ENCODE measurements around the gene CLDN10. TPM values are rescaled to one million over a fixed set of nuclear protein-coding genes. Genes with fewer than 3 reads are reported as not detected.

The CLDN10 gene
- total RNA-seq, 1 donor from 2014 or later: 13.6 TPM

- H3K27ac ChIP-seq (ENCODE audit: low read depth, low read length): no peak overlapping the region
- peaks cover 5 to 20% (median 13%) of the 10 kb centered on the region in 3 donors for H3K4me1 ChIP-seq (ENCODE audit: control insufficient read depth in 3 of 3, insufficient read depth in 3 of 3, low read length in 3 of 3)
- no peak overlapping the region for H3K4me3 ChIP-seq (ENCODE audit: low read length in 3 of 3)
- H3K9me3 ChIP-seq (ENCODE audit: control insufficient read depth in 3 of 3, low read length in 3 of 3): no peaks in the 10 kb centered on the region
- no peak overlapping the region for H3K9ac ChIP-seq (ENCODE audit: low read depth in 1 of 3, low read length in 3 of 3)
- H3K36me3 ChIP-seq (ENCODE audit: control insufficient read depth in 3 of 3, insufficient read depth in 3 of 3, low read length in 3 of 3): no peaks in the 10 kb centered on the region
- peaks cover 0 to 2% (median 0%) of the 10 kb centered on the region in 3 donors for H3K27me3 ChIP-seq (ENCODE audit: control insufficient read depth in 3 of 3, insufficient read depth in 3 of 3, low read length in 3 of 3)
Measured at GRCh38 chr13:95536632-95537241, 15.8 kb upstream of the CLDN10 start.

- peaks cover 0 to under 1% (median 0%) of the 10 kb centered on the region in 3 donors for H3K27me3 ChIP-seq (ENCODE audit: control insufficient read depth in 3 of 3, insufficient read depth in 3 of 3, low read length in 3 of 3)
- peak overlapping the region; percentile 14 for H3K27ac ChIP-seq (ENCODE audit: low read depth, low read length)
- H3K4me1 ChIP-seq (ENCODE audit: control insufficient read depth in 3 of 3, insufficient read depth in 3 of 3, low read length in 3 of 3): peaks cover 5 to 18% (median 13%) of the 10 kb centered on the region in 3 donors
- H3K4me3 ChIP-seq (ENCODE audit: low read length in 3 of 3): peak overlapping the region in 2 of 3 donors; percentile 1 to 31
- no peaks in the 10 kb centered on the region for H3K9me3 ChIP-seq (ENCODE audit: control insufficient read depth in 3 of 3, low read length in 3 of 3)
- no peaks in the 10 kb centered on the region for H3K36me3 ChIP-seq (ENCODE audit: control insufficient read depth in 3 of 3, insufficient read depth in 3 of 3, low read length in 3 of 3)
- H3K9ac ChIP-seq (ENCODE audit: low read depth in 1 of 3, low read length in 3 of 3): peak overlapping the region in 1 of 3 donors; percentile 9
Measured at GRCh38 chr13:95540888-95541287, 11.6 kb upstream of the CLDN10 start.

- no peak overlapping the region for H3K9ac ChIP-seq (ENCODE audit: low read depth in 1 of 3, low read length in 3 of 3)
- no peaks in the 10 kb centered on the region for H3K27me3 ChIP-seq (ENCODE audit: control insufficient read depth in 3 of 3, insufficient read depth in 3 of 3, low read length in 3 of 3)
- H3K4me1 ChIP-seq (ENCODE audit: control insufficient read depth in 3 of 3, insufficient read depth in 3 of 3, low read length in 3 of 3): peaks cover 5 to 18% (median 13%) of the 10 kb centered on the region in 3 donors
- peak overlapping the region in 1 of 3 donors; percentile 31 for H3K4me3 ChIP-seq (ENCODE audit: low read length in 3 of 3)
- no peak overlapping the region for H3K27ac ChIP-seq (ENCODE audit: low read depth, low read length)
- H3K9me3 ChIP-seq (ENCODE audit: control insufficient read depth in 3 of 3, low read length in 3 of 3): no peaks in the 10 kb centered on the region
- no peaks in the 10 kb centered on the region for H3K36me3 ChIP-seq (ENCODE audit: control insufficient read depth in 3 of 3, insufficient read depth in 3 of 3, low read length in 3 of 3)
Measured at GRCh38 chr13:95541308-95541707, 11.2 kb upstream of the CLDN10 start.

DNA sequence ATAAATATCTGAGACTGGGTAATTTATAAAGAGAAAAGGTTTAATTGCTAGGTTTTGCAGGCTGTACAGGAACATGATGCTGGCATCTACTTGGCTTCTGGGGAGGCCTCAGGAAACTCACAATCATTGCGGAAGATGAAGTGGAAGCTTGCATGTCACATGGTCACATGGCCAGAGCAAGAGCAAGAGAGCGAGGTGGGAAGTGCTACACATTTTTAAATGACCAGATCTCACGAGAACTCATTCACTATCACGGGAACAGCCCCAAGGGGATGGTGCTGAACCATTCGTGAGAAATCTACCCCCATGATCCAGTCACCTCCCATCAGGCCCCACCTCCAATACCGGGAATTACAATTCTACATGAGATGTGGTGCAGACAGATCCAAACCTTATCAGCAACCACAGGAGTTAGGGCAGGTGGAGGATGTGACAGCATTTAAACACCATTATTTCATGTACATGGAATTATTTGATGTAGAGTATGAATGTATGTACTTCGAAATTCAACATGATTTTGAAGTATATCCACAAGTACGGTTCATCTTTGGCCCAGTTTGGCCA lies 10.5 kb upstream of the CLDN10 start:
- H3K9me3 ChIP-seq (ENCODE audit: control insufficient read depth in 3 of 3, low read length in 3 of 3): no peaks in the 10 kb centered on the region
- no peaks in the 10 kb centered on the region for H3K36me3 ChIP-seq (ENCODE audit: control insufficient read depth in 3 of 3, insufficient read depth in 3 of 3, low read length in 3 of 3)
- H3K27me3 ChIP-seq (ENCODE audit: control insufficient read depth in 3 of 3, insufficient read depth in 3 of 3, low read length in 3 of 3): peaks cover 0 to 2% (median under 1%) of the 10 kb centered on the region in 3 donors
- H3K27ac ChIP-seq (ENCODE audit: low read depth, low read length): no peak overlapping the region
- H3K9ac ChIP-seq (ENCODE audit: low read depth in 1 of 3, low read length in 3 of 3): no peak overlapping the region
- H3K4me1 ChIP-seq (ENCODE audit: control insufficient read depth in 3 of 3, insufficient read depth in 3 of 3, low read length in 3 of 3): peaks cover 5 to 18% (median 13%) of the 10 kb centered on the region in 3 donors
- no peak overlapping the region for H3K4me3 ChIP-seq (ENCODE audit: low read length in 3 of 3)

DNA sequence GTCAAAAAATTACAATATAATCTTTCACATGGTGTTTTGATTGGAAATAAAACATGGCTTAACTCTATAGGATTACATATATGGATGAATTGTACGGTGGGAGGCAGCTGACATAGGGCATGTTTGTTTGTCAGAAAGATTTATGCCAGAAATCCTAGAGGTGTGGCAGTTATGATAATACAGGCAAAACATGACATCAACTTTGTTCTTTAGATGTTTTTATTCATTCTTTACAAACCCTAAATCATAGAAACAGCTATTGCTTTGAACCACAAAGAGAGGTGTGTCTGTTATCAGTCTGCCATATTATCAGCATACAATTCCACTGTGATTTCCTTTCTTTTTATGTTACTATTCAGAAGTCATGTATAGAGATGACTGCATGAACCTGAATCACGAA lies 8.2 kb upstream of the CLDN10 start:
- Histone ChIP-seq H3K4me3 (ENCODE audit: low read length in 3 of 3) (no peak overlapping the region), H3K4me1 (ENCODE audit: control insufficient read depth in 3 of 3, insufficient read depth in 3 of 3, low read length in 3 of 3) (peaks cover 5 to 18% (median 13%) of the 10 kb centered on the region in 3 donors), H3K9me3 (ENCODE audit: control insufficient read depth in 3 of 3, low read length in 3 of 3) (no peaks in the 10 kb centered on the region), H3K36me3 (ENCODE audit: control insufficient read depth in 3 of 3, insufficient read depth in 3 of 3, low read length in 3 of 3) (no peaks in the 10 kb centered on the region), H3K27ac (ENCODE audit: low read depth, low read length) (no peak overlapping the region), H3K9ac (ENCODE audit: low read depth in 1 of 3, low read length in 3 of 3) (no peak overlapping the region), H3K27me3 (ENCODE audit: control insufficient read depth in 3 of 3, insufficient read depth in 3 of 3, low read length in 3 of 3) (peaks cover 0 to 4% (median 2%) of the 10 kb centered on the region in 3 donors)

DNA sequence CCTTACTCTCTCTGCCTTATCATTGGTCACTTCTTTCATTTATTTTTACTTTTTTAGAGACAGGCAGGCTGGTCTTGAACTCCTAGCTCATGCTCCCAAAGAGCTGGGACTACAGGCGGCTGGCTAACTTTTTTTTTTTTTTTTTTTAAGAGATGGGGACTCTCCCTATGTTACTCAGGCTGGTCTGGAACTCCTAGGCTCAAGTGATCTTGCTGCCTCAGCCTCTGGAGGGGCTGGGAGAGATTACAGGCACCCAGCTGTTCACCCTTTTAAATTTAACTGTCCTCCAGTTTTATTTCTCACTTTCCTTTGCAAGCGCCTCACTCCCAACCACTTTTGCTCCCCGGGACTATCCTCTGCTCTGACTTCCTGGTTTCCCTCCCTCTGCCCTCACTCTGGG lies 5.6 kb upstream of the CLDN10 start:
- H3K4me3 ChIP-seq (ENCODE audit: low read length in 3 of 3): no peak overlapping the region
- H3K36me3 ChIP-seq (ENCODE audit: control insufficient read depth in 3 of 3, insufficient read depth in 3 of 3, low read length in 3 of 3): no peaks in the 10 kb centered on the region
- H3K27me3 ChIP-seq (ENCODE audit: control insufficient read depth in 3 of 3, insufficient read depth in 3 of 3, low read length in 3 of 3): peaks cover 2 to 17% (median 14%) of the 10 kb centered on the region in 3 donors
- H3K9me3 ChIP-seq (ENCODE audit: control insufficient read depth in 3 of 3, low read length in 3 of 3): no peaks in the 10 kb centered on the region
- peaks cover 0 to 2% (median 0%) of the 10 kb centered on the region in 3 donors for H3K4me1 ChIP-seq (ENCODE audit: control insufficient read depth in 3 of 3, insufficient read depth in 3 of 3, low read length in 3 of 3)
- no peak overlapping the region for H3K27ac ChIP-seq (ENCODE audit: low read depth, low read length)
- no peak overlapping the region for H3K9ac ChIP-seq (ENCODE audit: low read depth in 1 of 3, low read length in 3 of 3)

GRCh38 chr13:95547531-95548167 lies 4.9 kb upstream of the CLDN10 start:
- Histone ChIP-seq H3K4me3 (ENCODE audit: low read length in 3 of 3) (no peak overlapping the region), H3K9me3 (ENCODE audit: control insufficient read depth in 3 of 3, low read length in 3 of 3) (no peaks in the 10 kb centered on the region), H3K9ac (ENCODE audit: low read depth in 1 of 3, low read length in 3 of 3) (no peak overlapping the region), H3K27ac (ENCODE audit: low read depth, low read length) (no peak overlapping the region), H3K27me3 (ENCODE audit: control insufficient read depth in 3 of 3, insufficient read depth in 3 of 3, low read length in 3 of 3) (peaks cover 7 to 23% (median 19%) of the 10 kb centered on the region in 3 donors), H3K36me3 (ENCODE audit: control insufficient read depth in 3 of 3, insufficient read depth in 3 of 3, low read length in 3 of 3) (no peaks in the 10 kb centered on the region), H3K4me1 (ENCODE audit: control insufficient read depth in 3 of 3, insufficient read depth in 3 of 3, low read length in 3 of 3) (peaks cover 0 to 1% (median 0%) of the 10 kb centered on the region in 3 donors)

DNA sequence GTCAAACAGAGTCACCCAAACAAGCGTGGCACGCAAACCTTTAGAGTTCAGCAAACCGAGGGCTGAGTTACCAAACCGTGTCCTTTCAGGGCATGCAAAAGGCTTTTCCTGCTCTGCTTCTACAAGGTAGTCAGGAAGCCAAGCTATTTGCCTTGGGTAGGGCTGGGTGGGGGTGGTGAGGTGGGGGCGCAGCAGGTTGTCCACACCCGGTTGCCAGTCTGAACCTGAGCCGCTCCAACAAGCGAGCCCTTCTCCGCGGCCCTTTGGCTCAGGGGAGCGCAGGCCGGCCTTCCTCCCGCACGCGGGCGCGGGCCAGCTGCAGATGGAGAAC lies 347 bp upstream of the CLDN10 start:
- Histone ChIP-seq H3K9me3 (ENCODE audit: control insufficient read depth in 3 of 3, low read length in 3 of 3) (no peaks in the 10 kb centered on the region), H3K4me1 (ENCODE audit: control insufficient read depth in 3 of 3, insufficient read depth in 3 of 3, low read length in 3 of 3) (peaks cover 0 to 4% (median 0%) of the 10 kb centered on the region in 3 donors), H3K27me3 (ENCODE audit: control insufficient read depth in 3 of 3, insufficient read depth in 3 of 3, low read length in 3 of 3) (peaks cover 25 to 40% (median 36%) of the 10 kb centered on the region in 3 donors), H3K36me3 (ENCODE audit: control insufficient read depth in 3 of 3, insufficient read depth in 3 of 3, low read length in 3 of 3) (no peaks in the 10 kb centered on the region), H3K4me3 (ENCODE audit: low read length in 3 of 3) (no peak overlapping the region), H3K9ac (ENCODE audit: low read depth in 1 of 3, low read length in 3 of 3) (no peak overlapping the region), H3K27ac (ENCODE audit: low read depth, low read length) (no peak overlapping the region)

DNA sequence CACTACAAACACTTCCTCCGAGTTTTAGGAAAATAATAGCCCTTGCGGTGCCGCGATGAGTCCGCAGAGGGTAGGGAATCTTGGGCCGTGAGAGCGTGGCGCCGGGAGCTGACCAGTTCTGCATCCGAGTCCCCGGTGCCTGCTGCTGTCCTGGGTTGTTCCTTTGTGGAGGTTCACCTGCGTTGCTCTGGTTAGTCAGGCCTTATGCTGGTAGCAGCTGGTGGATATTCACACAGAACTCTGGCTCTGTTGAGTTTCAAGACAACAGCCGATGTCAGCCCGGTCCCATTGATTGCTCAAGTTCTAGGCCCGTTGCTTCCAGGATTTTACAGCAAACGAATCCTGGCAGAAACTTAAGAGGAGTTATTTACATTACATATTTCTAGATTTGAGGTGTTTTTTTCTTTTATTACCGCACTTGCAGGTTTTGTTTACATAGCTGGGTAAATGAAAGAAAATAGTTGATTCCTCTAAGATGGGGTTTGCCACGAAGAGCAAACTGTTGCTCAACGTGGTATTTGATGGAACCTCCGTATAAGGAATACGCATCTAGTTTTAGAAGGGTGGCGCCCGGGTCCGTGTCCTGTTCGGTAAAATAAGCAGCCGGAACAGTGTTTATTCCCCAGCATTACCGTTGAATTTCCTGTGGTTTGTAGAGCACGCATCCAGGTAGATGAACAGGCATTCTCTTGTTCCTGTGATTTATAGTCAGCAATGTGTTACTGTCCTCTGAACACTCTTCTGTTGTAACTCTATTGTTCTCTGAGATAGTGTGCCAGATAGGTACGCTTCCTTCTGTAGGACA lies 1.3 kb downstream of the CLDN10 start:
- H3K9me3 ChIP-seq (ENCODE audit: control insufficient read depth in 3 of 3, low read length in 3 of 3): no peaks in the 10 kb centered on the region
- peaks cover 0 to 4% (median 0%) of the 10 kb centered on the region in 3 donors for H3K4me1 ChIP-seq (ENCODE audit: control insufficient read depth in 3 of 3, insufficient read depth in 3 of 3, low read length in 3 of 3)
- H3K9ac ChIP-seq (ENCODE audit: low read depth in 1 of 3, low read length in 3 of 3): no peak overlapping the region
- no peak overlapping the region for H3K27ac ChIP-seq (ENCODE audit: low read depth, low read length)
- H3K36me3 ChIP-seq (ENCODE audit: control insufficient read depth in 3 of 3, insufficient read depth in 3 of 3, low read length in 3 of 3): no peaks in the 10 kb centered on the region
- peaks cover 25 to 40% (median 39%) of the 10 kb centered on the region in 3 donors for H3K27me3 ChIP-seq (ENCODE audit: control insufficient read depth in 3 of 3, insufficient read depth in 3 of 3, low read length in 3 of 3)
- H3K4me3 ChIP-seq (ENCODE audit: low read length in 3 of 3): no peak overlapping the region
